ENCODE results near the gene SAMD11. TPM values are rescaled to one million over a fixed set of nuclear protein-coding genes. Genes with fewer than 3 reads are reported as not detected.

SAMD11 gene
- total RNA-seq, 4 donors from 2014 or later = 1.0 to 40.7 (median 13.8) TPM

- H3K4me1 ChIP-seq = peaks cover 0 to 12% of the 10 kb centered on the region in 2 donors
- no peak overlapping the region for H3K4me3 ChIP-seq
- H3K9me3 ChIP-seq = no peaks in the 10 kb centered on the region
- H3K36me3 ChIP-seq = no peaks in the 10 kb centered on the region
- no peak for DNase-seq
- intact Hi-C loops (cut with DNase I; ENCODE audit: low total_unique reads) = no loop called here
- H3K27me3 ChIP-seq = no peaks in the 10 kb centered on the region
- H3K27ac ChIP-seq = no peak overlapping the region
- TF ChIP-seq POLR2A (IDR thresholded peaks at IDR 0.05) (no peak), CTCF (IDR thresholded peaks at IDR 0.05) (no peak)
Observed at GRCh38 chr1:963746-964525, 40.2 kb downstream of the SAMD11 start.

GRCh38 chr1:964691-965525, 41.2 kb downstream of the SAMD11 start:
- H3K4me3 ChIP-seq = no peak overlapping the region
- no peak overlapping the region for H3K27ac ChIP-seq
- H3K4me1 ChIP-seq = peaks cover 0 to 7% of the 10 kb centered on the region in 2 donors
- no peak for DNase-seq
- intact Hi-C loops (cut with DNase I; ENCODE audit: low total_unique reads) = no loop called here
- no peaks in the 10 kb centered on the region for H3K27me3 ChIP-seq
- TF ChIP-seq POLR2A (IDR thresholded peaks at IDR 0.05) (no peak), CTCF (IDR thresholded peaks at IDR 0.05) (no peak)
- no peaks in the 10 kb centered on the region for H3K9me3 ChIP-seq
- no peaks in the 10 kb centered on the region for H3K36me3 ChIP-seq

GRCh38 chr1:965526-966134, 41.9 kb downstream of the SAMD11 start:
- TF ChIP-seq POLR2A (IDR thresholded peaks at IDR 0.05) = no peak
- TF ChIP-seq CTCF (IDR thresholded peaks at IDR 0.05) = no peak
- intact Hi-C loops (cut with DNase I; ENCODE audit: low total_unique reads) = no loop called here
- Histone ChIP-seq H3K27ac (no peak overlapping the region), H3K4me1 (peaks cover 0 to 7% of the 10 kb centered on the region in 2 donors), H3K27me3 (peaks cover 3 to 4% of the 10 kb centered on the region in 2 donors), H3K9me3 (no peaks in the 10 kb centered on the region), H3K36me3 (no peaks in the 10 kb centered on the region), H3K4me3 (no peak overlapping the region)
- DNase-seq = no peak

GRCh38 chr1:966135-966703, 42.5 kb downstream of the SAMD11 start, which contains the start of gene PLEKHN1:
TSS of gene PLEKHN1 (plus strand) at chr1:966482. CDS start at chr1:966532, 50 bp downstream.
- Histone ChIP-seq H3K9me3 (no peaks in the 10 kb centered on the region), H3K27ac (peak within 1 kb of the TSS in 1 of 2 donors; percentile 8), H3K36me3 (no peaks in the 10 kb centered on the region), H3K4me1 (peaks cover 0 to 7% of the 10 kb centered on the region in 2 donors), H3K4me3 (peak within 1 kb of the TSS; percentile 38 to 45), H3K27me3 (peaks cover 9 to 10% of the 10 kb centered on the region in 2 donors)
- TF ChIP-seq POLR2A (IDR thresholded peaks at IDR 0.05) = no peak
- no peak for TF ChIP-seq CTCF (IDR thresholded peaks at IDR 0.05)
- intact Hi-C loops (cut with DNase I; ENCODE audit: low total_unique reads) = no loop called here
- no peak for DNase-seq
